PC-9 (cell line): ENCODE results near the gene PLA2G4A. TPM values are rescaled to one million over a fixed set of nuclear protein-coding genes. Genes with fewer than 3 reads are reported as not detected.

ENCODE experiments used
- BruUV-seq: library from RNA; stranded (reverse); fragments of 400-500 nt; replicated peaks from 2 replicates; lab custom pipeline; 2021; lab: Mats Ljungman, UMichigan
- CTCF ChIA-PET: fragments of 300-600 bp; sonication (Branson Sonifier 250); formaldehyde crosslinking; loops from one replicate; lab custom pipeline; 2022; ENCODE audit warnings: antibody characterized with exemption; lab: Charles Lee
- POLR2A ChIA-PET: fragments of 300-600 bp; sonication (Branson Sonifier 250); formaldehyde crosslinking; loops from one replicate; lab custom pipeline; 2022; ENCODE audit warnings: antibody characterized with exemption; ENCODE audit not compliant: unreplicated experiment; lab: Charles Lee
- DNase-seq, 2 experiments: peaks; one replicate each; pipeline versions ENCODE4 v3.0.0 to v3.0.0-alpha.2; 2015 to 2022; ENCODE audit warnings: mixed read lengths in 1 of 2
- H2AFZ ChIP-seq: fragments of 200-600 bp; sonication (generic); 2 replicates; pipeline ENCODE4 v1.8.1; 2017; ENCODE audit warnings: antibody characterized with exemption
- H3F3A ChIP-seq: fragments of 200-600 bp; sonication (generic); 2 replicates; pipeline ENCODE4 v1.8.1; 2017; ENCODE audit warnings: antibody characterized with exemption, mild to moderate bottlenecking, low read depth; ENCODE audit not compliant: insufficient read depth
- H3K27ac ChIP-seq: fragments of 200-600 bp; sonication (generic); 2 replicates; pipeline ENCODE4 v1.6.1; 2016; ENCODE audit warnings: mixed run types
- H3K27me3 ChIP-seq: fragments of 200-600 bp; sonication (generic); 2 replicates; pipeline ENCODE4 v1.6.1; 2016; ENCODE audit warnings: low read depth, mixed run types; ENCODE audit not compliant: insufficient read depth
- H3K36me3 ChIP-seq: fragments of 200-600 bp; sonication (generic); 2 replicates; pipeline ENCODE4 v1.6.1; 2016; ENCODE audit warnings: low read depth, mixed run types
- H3K4me1 ChIP-seq: fragments of 200-600 bp; sonication (generic); replicated peaks from 2 replicates; pipeline ENCODE4 v1.6.1; 2016; ENCODE audit warnings: mixed run types; ENCODE audit not compliant: insufficient read depth
- H3K4me2 ChIP-seq: fragments of 200-600 bp; sonication (generic); 2 replicates; pipeline ENCODE4 v1.6.1; 2017; ENCODE audit warnings: mixed run types
- H3K4me3 ChIP-seq: fragments of 200-600 bp; sonication (generic); 2 replicates; pipeline ENCODE4 v1.6.1; 2016; ENCODE audit warnings: mixed run types
- H3K79me2 ChIP-seq: fragments of 200-600 bp; sonication (generic); 2 replicates; pipeline ENCODE4 v1.6.1; 2017; ENCODE audit warnings: low read depth, mixed run types
- H3K9me2 ChIP-seq: fragments of 200-600 bp; sonication (generic); 2 replicates; pipeline ENCODE4 v1.8.1; 2017; ENCODE audit warnings: mild to moderate bottlenecking; ENCODE audit not compliant: insufficient read depth
- H3K9me3 ChIP-seq: fragments of 200-600 bp; sonication (generic); 2 replicates; pipeline ENCODE4 v1.8.1; 2016; ENCODE audit warnings: low read depth; ENCODE audit not compliant: insufficient read depth
- H4K20me1 ChIP-seq: fragments of 200-600 bp; sonication (generic); 2 replicates; pipeline ENCODE4 v1.8.1; 2017; ENCODE audit not compliant: insufficient read depth
- CTCF ChIP-seq: fragments of 200-600 bp; sonication (generic); conservative IDR thresholded peaks from 2 replicates; pipeline ENCODE4 v1.6.1; 2017; ENCODE audit warnings: mixed run types, antibody characterized with exemption, mild to moderate bottlenecking, moderate library complexity
- EZH2 ChIP-seq: fragments of 200-600 bp; sonication (generic); IDR thresholded peaks from 2 replicates; pipeline ENCODE4 v1.8.0; 2017; ENCODE audit warnings: antibody characterized with exemption, low read depth
- intact Hi-C: fragments of 100-400 bp; cut with micrococcal nuclease; formaldehyde crosslinking; loops from one replicate; pipeline ENCODE4 v1.10.0; 2022; ENCODE audit not compliant: unreplicated experiment
- total RNA-seq: library from RNA; stranded (reverse); gene quantifications from 2 replicates; pipeline ENCODE4 v1.2.3, GENCODE V29; 2021

The PLA2G4A gene
- total RNA-seq, 1 experiment from 2014 or later, result 3.3 TPM

- no peaks in the 10 kb centered on the region for H4K20me1 ChIP-seq
- H3K27ac ChIP-seq, result no peak overlapping the region
- no peak overlapping the region for H3K4me3 ChIP-seq
- no peaks in the 10 kb centered on the region for H3K36me3 ChIP-seq
- no peaks in the 10 kb centered on the region for H3K9me2 ChIP-seq
- no peaks in the 10 kb centered on the region for H3K27me3 ChIP-seq
- no peaks in the 10 kb centered on the region for H3K79me2 ChIP-seq
- ChIA-PET CTCF (no interaction called here), POLR2A (no interaction called here)
- no peak for TF ChIP-seq CTCF
- no peak for TF ChIP-seq EZH2
- intact Hi-C loops, result no loop called here
- H3K9me3 ChIP-seq, result no peaks in the 10 kb centered on the region
- BruUV-seq, result no TSS peak
- no peak overlapping the region for H3K4me2 ChIP-seq
- no peak overlapping the region for H2AFZ ChIP-seq
- H3K4me1 ChIP-seq, result no peaks in the 10 kb centered on the region
- DNase-seq, result no peak
- H3F3A ChIP-seq, result no peaks in the 10 kb centered on the region
Measured at GRCh38 chr1:186811892-186812291, 16.9 kb upstream of the PLA2G4A start.

- H3K27me3 ChIP-seq, result no peaks in the 10 kb centered on the region
- H3K9me3 ChIP-seq, result no peaks in the 10 kb centered on the region
- no peak for DNase-seq
- no peak overlapping the region for H3K27ac ChIP-seq
- H3K79me2 ChIP-seq, result no peaks in the 10 kb centered on the region
- no peak overlapping the region for H2AFZ ChIP-seq
- no peaks in the 10 kb centered on the region for H3K4me1 ChIP-seq
- no peaks in the 10 kb centered on the region for H3F3A ChIP-seq
- no peak overlapping the region for H3K4me3 ChIP-seq
- no peak for TF ChIP-seq EZH2
- TF ChIP-seq CTCF, result no peak
- no peaks in the 10 kb centered on the region for H4K20me1 ChIP-seq
- ChIA-PET POLR2A (no interaction called here), CTCF (no interaction called here)
- no peaks in the 10 kb centered on the region for H3K9me2 ChIP-seq
- no peak overlapping the region for H3K4me2 ChIP-seq
- intact Hi-C loops, result no loop called here
- no TSS peak for BruUV-seq
- no peaks in the 10 kb centered on the region for H3K36me3 ChIP-seq
Measured at GRCh38 chr1:186812570-186812969, 16.2 kb upstream of the PLA2G4A start.

- no peaks in the 10 kb centered on the region for H3K9me3 ChIP-seq
- no peak for DNase-seq
- intact Hi-C loops, result no loop called here
- H3K4me3 ChIP-seq, result no peak overlapping the region
- H3K9me2 ChIP-seq, result no peaks in the 10 kb centered on the region
- ChIA-PET CTCF (no interaction called here), POLR2A (interaction anchor here (0.5 kb wide), 1 partner anchor 933 kb away, joined by 3 read pairs; no protein-coding TSS in a partner anchor)
- no peaks in the 10 kb centered on the region for H3K36me3 ChIP-seq
- H4K20me1 ChIP-seq, result no peaks in the 10 kb centered on the region
- no peaks in the 10 kb centered on the region for H3K27me3 ChIP-seq
- no peaks in the 10 kb centered on the region for H3F3A ChIP-seq
- TF ChIP-seq EZH2 (no peak), CTCF (no peak)
- H3K27ac ChIP-seq, result no peak overlapping the region
- H3K4me1 ChIP-seq, result no peaks in the 10 kb centered on the region
- BruUV-seq, result no TSS peak
- no peak overlapping the region for H3K4me2 ChIP-seq
- no peak overlapping the region for H2AFZ ChIP-seq
- H3K79me2 ChIP-seq, result no peaks in the 10 kb centered on the region
Measured at GRCh38 chr1:186813420-186813819, 15.3 kb upstream of the PLA2G4A start.
